Brain pericyte (primary cell): ENCODE measurements around the gene MAPKAPK5.
"Not testable (repeated sequence)": the region's sequence is repeated elsewhere in the genome, so short reads cannot be mapped to it uniquely, and the experiment has no call there.

Source experiments
- DNase-seq: peaks from one replicate; pipeline ENCODE4 v3.0.0-alpha.2; 2012; ENCODE audit warnings: low read depth, low spot score

The MAPKAPK5 gene, protein sequence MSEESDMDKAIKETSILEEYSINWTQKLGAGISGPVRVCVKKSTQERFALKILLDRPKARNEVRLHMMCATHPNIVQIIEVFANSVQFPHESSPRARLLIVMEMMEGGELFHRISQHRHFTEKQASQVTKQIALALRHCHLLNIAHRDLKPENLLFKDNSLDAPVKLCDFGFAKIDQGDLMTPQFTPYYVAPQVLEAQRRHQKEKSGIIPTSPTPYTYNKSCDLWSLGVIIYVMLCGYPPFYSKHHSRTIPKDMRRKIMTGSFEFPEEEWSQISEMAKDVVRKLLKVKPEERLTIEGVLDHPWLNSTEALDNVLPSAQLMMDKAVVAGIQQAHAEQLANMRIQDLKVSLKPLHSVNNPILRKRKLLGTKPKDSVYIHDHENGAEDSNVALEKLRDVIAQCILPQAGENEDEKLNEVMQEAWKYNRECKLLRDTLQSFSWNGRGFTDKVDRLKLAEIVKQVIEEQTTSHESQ

DNA sequence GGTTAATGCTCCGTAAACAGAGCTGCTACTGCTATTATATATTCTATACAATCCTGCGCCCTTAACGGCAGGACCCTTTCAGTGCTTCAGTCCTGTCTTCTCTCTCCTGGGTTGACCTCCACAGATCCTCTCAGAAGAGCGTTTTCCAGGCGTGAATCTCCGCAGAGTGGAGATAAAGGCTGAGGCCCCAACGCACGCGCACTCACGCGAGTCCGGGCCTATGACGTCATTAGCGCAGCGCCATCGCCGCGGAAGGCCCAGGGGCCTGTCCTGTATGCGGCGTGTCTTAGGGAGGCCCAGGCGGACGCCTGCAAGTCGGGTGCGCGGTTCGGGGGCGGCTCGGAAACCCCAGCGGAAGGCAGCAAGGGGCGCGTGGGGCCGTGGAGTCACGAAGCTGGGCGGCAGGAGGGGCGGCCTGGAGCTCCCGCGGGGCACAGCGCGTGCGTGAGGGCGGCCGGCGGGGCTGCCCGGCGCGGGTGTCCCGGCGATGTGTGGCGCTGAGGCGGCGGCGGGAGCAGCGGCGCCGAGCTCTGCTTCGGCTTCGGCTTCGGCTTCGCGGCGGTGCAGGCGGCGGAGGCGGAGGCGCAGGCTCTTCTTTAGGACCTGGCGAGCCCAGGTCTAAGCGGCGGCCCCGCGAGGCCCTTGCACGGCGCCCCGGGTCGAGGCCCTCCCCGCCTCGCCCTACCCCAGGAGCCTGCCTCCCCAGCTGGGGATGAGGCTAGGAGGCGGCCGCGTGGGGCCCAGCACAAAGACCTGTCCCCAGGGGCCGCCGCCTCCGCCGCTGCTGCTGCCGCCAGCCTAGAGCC lies at the start of gene MAPKAPK5:
TSS of gene MAPKAPK5 (plus strand) at position 479 of the 806 bp plus-strand sequence. CDS start 506 bp downstream, outside the sequence.
- peak; percentile 94 for DNase-seq

DNA sequence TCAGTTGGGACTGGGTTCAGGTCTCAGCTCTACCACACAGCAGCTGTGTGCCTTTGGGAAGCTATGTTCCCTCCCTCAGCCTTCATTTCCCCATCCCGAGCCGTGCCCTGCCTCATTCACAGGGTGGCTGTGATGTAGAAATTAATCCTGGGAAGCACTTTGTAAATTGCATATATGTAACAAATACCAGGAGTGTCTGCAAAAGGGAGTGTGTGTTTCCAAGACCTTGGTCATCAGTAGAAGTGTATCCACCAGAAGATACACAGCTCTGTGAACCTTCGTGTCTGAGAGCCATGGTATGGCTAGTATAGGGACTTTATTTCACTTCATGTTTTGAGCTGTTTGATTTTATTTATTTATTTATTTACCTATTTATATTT lies 49.2 kb upstream of the MAPKAPK5 start:
- DNase-seq, result no peak

DNA sequence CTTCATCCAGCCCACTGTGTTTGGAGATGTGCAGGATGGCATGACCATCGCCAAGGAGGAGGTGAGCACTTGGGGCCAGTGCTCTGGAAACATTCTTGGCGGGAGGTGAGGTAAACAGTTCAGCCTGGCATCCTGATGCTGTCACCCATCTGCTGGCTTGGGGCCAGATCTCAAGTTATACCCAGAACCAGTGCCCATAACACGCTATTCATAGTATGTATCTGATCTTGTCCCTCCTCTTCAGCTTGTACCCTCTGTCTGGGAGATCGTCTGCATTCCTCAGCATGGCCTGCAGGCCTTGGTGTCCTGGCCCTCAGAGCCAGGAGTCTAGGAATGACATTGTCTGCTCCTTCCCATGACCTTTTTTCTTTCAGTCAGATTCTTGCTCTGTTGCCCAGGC lies 43.8 kb upstream of the MAPKAPK5 start:
- DNase-seq, result no peak

DNA sequence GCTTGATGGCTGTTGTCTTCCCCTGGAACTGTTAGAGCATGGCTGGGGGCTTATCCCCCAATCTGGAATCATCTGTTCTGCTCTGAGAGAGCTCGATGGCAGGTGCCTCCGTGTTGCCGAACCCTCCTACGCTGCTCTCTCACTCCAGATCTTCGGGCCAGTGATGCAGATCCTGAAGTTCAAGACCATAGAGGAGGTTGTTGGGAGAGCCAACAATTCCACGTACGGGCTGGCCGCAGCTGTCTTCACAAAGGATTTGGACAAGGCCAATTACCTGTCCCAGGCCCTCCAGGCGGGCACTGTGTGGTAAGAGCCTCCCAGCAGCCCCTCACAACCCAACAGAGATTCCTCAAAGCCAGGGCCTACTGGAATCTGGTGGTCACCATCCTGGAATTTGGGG lies 42.3 kb upstream of the MAPKAPK5 start:
- no peak for DNase-seq

DNA sequence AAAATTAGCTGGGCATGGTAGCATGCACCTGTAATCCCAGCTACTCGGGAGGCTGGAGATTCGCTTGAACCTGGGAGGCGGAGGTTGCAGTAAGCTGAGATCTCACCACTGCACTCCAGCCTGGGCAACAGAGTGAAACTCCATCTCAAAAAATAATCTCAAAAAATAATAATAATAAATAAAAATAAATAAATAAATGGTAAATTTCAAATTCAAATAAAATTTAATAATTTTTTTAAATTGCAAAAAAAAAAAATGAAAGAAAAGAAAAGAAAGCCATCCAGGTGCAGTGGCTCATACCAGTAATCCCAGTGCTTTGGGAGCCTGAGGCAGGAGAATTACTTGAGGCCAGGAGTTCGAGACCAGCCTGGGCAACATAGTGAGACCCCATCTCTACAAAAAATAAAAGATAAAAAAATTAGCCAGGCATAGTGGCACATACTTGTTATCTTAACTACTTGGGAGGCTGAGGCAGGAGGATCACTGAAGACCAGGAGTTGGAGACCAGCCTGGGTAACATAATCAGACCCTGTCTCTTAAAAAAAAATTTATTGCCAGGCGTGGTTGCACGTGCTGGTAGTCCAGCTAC lies 38.9 kb upstream of the MAPKAPK5 start:
- no peak for DNase-seq

DNA sequence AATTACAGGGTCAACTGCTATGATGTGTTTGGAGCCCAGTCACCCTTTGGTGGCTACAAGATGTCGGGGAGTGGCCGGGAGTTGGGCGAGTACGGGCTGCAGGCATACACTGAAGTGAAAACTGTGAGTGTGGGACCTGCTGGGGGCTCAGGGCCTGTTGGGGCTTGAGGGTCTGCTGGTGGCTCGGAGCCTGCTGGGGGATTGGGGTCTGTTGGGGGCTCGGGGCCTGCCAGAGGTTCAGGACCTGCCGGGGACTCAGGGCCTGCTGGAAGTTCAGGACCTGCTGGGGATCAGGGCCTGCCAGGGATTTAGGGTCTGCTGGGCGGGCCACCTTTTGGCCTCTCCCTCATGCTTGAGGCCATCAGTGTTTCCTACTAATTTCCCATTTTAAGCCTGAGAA lies 38.2 kb upstream of the MAPKAPK5 start:
- no peak for DNase-seq

DNA sequence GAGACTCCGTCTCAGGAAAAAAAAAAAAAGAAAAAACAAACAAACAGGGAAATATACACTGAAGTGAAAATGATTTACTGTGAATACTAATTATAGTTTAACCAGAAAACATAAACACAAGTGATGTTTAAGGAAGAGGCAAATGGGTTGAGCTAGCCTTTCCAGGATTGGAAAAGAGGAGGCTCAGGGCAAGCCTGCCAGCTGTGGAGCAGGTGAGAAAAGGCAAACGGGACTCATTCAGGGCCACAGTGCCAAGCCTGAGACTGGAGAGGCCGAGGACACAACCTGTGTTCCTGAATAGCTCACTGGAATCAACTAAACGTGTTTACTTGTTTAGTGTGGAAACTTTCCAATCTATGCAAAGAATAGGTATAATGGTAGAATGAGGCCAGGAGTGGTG lies 35.7 kb upstream of the MAPKAPK5 start:
- no peak for DNase-seq

DNA sequence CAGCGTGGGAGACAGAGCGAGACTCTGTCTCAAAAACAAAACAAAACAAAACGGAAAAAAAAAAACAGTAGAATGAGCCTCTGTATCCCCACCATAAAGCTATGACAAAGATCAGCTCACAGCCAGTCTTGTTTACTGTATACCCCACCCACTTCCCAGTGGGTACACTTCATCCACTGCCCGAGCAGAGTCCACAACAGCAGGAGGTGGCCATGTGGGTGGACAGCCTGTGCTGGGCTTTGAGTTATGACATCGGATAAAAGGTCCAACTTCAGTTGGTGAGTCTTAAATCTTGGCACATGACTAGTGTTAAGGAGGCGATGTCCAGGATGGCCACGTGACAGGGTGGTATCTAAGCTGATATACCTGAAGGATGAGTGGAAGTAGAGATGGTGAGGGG lies 34.8 kb upstream of the MAPKAPK5 start:
- DNase-seq, result no peak

DNA sequence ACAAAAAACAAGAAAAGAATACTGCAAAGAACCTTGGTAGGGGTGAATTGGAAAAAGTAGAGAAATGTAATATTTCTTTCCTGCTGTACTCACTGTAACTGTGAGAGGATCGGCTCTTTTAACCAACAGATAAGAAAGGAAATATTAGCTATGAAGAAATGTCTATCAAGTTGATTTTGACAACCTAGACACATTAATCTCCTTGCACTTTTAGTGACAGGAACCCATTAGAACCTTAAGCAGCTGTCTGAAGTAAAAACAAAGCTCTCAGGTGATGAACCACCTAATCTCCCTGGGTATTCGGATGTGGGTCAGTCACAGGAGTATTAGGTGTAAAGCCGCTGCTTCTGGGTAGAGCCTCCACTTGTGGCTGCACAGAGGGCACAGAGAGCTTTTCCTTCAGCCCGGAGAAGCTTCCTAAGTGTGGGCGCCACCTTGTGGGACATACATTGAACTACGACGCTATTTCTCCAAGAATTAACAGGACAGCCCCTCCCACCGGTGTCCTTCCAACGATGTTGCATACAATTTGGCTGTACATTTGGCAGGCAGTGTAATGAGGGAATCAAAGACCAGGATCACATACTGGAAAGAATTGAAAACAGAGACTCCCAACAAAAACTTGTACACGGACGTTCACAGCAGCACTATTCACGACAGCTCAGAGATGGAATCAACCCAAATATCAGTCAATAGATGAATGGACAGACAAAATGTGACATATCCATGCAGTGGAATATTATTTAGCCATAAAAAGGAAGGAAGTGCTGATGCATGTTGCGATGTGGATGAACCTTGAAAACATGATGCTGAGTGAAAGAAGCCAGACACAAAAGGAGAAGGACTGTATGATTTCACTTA lies 28.9 kb upstream of the MAPKAPK5 start:
- peak; percentile 37 for DNase-seq

DNA sequence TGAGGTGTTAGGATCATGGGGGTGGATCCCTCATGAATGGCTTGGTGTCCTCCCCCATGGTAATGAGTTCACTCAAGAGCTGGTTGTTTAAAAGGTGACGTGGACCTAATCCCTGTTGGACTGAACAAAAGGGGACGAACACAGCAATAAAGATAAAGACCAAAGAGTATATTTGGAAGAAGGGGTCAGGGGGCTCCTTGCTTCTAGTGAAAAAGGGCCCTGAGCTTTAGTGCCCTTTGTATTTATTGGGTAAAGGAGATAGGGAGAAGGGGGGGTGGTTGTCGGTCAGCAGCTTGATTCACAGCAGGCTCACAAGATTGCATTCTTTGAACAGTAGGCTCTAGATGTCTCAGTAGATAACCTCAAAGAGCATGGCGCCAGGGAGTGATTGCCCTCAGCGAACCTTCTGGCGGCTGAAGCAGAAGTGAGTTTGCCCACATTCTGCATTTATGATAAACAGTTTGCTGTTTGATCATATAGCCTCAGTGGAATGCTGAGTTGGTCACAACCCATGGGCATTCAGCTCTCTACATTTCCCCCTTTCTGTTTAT lies 25.9 kb upstream of the MAPKAPK5 start:
- DNase-seq, result no peak

DNA sequence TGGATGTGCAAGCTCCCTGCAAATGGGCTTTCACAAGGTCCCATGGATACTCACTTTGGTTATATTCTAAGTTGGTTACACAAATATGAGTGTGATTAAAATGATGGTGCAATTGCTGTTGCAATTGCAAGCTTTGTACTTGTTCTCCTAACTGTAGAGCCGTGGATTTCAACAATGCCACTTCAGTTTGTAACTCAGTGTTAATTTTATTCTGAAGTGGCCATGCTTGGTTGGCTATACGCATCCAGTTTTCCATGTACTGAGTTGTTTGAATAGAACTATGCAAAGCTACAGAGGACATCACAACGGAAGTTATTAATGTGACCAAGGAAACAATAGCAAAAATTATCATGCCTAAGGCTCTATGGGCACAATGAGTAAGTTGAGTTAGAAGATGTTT lies 25.1 kb upstream of the MAPKAPK5 start:
- not testable (repeated sequence) for DNase-seq

DNA sequence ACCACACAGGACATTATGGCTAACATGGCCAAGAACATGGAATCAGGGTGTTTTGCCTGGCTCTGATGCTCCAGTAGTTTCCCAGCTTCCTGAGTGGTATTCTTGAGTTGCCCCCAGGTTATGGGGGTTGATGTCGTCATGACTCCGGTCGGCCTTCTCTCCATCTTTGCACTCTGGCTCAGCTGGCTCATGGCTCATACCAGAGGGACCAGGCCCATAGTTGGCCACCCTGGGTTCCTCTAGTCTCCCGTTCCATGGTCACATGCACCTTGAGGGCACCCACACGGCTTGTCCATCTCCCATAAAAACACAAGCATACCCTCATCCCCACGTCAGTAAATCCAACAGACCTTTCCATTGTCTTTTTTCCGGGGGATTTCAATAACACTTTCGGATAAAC lies 23.7 kb upstream of the MAPKAPK5 start:
- DNase-seq, result no peak

DNA sequence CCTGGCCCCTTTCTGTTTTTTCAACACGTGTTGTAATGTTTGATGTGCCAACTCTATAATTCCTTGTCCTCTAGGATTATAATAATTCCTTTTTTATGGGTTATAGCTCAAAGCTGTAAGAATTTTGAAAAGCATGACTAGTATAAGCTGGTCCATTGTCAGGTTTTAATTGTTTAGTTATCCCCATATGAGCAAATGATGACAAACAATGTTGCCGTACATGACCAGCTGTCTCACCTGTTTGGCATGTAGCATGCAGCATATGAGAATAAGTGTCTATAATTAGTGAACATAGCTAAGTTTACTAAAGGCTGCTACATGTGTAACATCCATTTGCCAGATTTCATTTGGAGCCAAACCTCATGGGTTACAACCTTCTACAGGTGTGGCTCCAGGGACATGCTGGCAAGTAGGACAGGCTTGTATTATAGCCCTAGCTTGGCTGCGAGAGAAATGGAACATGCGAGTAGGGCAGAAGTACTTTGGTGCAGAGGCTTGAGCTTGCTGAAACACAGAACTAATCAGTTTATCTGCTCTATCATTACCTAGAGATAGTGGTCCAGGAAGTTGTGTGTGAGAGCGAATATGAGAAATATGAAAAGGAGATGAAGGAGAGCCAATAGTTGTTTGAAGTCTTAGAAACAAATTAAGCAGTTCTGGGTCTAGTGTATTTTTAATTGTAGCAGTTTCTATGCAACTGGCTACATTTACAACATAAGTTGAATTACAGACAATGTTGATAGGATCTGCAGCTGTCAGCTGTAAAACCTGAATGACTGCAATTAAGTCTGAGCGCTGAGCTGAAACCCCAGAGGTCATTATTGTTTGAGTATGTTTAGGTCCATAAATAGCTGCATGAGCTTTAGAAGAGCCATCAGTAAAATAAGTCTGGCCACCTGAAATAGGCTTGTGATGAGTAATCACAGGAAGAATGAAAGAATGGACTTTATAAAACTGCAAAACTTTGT lies 22.6 kb upstream of the MAPKAPK5 start:
- DNase-seq, result no peak

DNA sequence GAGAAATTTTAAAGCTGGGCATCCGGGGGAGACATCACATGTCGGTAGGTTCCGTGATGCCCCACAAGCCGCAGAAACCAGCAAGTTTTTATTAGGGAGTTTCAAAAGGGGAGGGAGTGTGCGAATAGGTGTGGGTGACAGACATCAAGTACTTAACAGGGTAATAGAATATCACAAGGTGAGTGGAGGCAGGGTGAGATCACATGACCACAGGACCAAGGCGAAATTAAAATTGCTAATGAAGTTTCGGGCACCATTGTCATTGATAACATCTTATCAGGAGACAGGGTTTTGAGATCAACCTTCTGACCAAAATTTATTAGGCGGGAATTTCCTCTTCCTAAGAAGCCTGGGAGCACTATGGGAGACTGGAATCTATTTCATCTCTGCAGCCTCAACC lies 21.2 kb upstream of the MAPKAPK5 start:
- not testable (repeated sequence) for DNase-seq

DNA sequence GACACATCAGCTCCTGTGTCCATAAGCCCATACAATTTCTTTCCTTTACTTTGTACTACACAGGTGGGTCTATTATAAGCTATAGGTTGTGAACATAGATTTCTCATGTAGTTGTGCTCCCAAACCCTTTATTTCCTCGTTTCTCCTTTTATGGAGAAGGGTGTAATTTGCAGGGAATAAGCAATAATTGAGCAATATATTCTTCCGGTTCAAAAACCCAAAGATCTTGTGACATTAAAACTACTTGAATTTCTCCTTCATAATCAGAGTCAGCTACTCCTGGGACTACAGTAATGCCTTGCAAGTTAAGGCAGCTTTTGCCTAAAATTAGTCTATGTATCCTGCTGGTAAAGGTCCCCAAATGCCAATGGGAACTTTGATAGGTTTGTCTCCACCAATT lies 19.1 kb upstream of the MAPKAPK5 start:
- no peak for DNase-seq

DNA sequence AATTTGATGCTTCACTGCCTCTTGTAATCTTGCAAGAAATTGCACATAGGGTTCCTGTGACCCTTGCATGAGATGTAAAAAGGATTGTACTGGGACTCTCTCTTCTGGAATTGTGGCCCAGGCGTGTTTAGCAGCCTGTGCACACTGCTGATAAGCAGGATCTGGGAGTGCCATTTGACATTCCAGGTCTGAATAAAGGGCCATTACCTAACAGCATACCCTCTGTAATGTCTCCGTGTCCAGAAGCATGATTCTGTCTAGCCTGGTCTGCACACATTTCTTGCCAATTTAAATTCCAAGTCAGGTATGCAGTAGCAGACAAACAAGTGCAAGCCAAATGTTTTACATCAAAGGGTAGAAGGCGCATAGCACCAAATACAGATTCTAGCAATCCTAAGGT lies 18.1 kb upstream of the MAPKAPK5 start:
- no peak for DNase-seq

DNA sequence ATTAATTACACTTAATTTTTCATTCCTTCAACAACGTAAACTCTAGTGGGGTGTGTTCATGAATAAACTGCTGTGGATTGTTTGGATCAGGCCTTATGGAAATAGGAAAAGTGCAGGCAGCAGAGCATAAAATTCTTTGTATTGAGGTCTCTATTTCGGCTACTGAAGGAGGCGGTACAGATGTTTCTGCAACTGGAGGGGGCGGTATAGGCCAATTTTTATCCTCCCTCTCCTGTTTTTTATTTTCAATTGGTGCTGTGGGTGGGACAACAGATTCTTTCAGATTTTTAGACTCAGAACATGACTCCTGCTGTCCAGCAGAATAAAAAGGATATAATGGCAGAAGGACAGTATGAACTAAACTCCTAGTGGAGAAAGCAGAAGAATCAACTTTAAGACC lies 17.7 kb upstream of the MAPKAPK5 start:
- DNase-seq, result not testable (repeated sequence)

DNA sequence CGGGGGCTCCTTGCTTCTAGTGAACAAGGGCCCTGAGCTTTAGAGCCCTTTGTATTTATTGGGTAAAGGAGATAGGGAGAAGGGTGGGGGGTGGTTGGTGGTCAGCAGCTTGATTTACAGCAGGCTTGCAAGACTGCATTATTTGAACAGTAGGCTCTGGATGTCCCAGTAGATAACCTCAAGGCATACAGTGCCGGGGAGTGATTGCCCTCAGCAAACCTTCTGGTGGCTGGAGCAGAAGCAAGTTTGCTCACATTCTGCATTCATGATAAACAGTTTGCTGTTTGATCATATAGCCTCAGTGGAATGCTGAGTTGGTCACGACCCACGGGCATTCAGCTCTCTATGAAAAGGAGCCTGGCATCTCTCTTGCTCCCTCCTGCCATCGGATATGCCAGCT lies 16.5 kb upstream of the MAPKAPK5 start:
- DNase-seq, result no peak

DNA sequence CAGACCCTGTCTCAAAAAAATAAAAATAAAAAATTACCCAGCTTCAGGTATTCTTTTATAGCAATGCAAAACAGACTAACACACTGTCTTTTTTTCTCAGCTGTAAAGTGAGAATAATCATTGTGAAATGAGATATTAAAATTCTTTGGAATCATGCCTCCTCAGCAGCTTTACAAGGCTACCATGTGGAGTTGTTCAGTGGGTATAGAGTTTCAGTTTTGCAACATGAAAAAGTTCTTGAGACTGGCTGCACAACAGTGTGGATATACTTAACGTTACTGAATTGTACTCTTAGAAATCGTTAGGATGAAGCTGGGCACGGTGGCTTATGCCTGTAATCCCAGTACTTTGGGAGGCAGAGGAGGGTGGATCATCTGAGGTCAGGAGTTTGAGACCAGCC lies 15.7 kb upstream of the MAPKAPK5 start:
- DNase-seq, result no peak

DNA sequence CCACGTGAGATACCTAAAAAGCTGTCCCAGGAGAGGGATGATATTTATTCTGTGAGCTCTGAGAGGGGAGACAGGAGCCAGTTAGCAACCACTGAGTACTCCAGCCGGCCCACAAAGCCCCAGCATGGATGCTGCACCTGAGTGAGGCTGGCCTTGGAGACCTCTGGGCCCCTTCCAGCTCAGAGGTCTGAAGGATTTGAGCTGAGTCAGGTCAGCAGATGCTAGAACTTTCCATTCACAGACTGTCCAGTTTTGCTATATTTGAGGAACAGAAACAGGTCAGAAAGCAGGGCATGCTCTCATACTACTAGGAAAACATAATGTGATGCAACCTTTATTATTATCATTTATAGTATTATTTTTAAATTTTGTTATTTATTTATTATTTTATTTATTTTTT lies 15.0 kb upstream of the MAPKAPK5 start:
- no peak for DNase-seq
